Adrenal gland (tissue), 12 donors: ENCODE results near the gene TARM1. TPM values are rescaled to one million over a fixed set of nuclear protein-coding genes. Genes with fewer than 3 reads are reported as not detected.

Experiments
- DNase-seq, 7 donors: peaks; one replicate each; pipeline ENCODE4 v3.0.0-alpha.2; 2019 to 2020
- H3K27ac ChIP-seq, 5 donors: fragments of 200-600 bp; sonication (generic) in 4 of 5; 1 replicate in 3 of 5; 2 replicates in 2 of 5; pipeline versions ENCODE4 v1.5.1 to v1.8.0; 2016 to 2020; ENCODE audit warnings: mild to moderate bottlenecking in 1 of 5
- H3K27me3 ChIP-seq: fragments of 200-600 bp; 2 replicates; pipeline ENCODE4 v1.8.0; 2021
- H3K36me3 ChIP-seq, 2 donors: fragments of 200-600 bp; replicated peaks in 1 of 2; 1 replicate in 1 of 2; 2 replicates in 1 of 2; pipeline versions ENCODE4 v1.5.1 to v1.8.0; 2018 to 2022
- H3K4me1 ChIP-seq, 2 donors: fragments of 200-600 bp; replicated peaks in 1 of 2; 1 replicate in 1 of 2; 2 replicates in 1 of 2; pipeline versions ENCODE4 v1.5.1 to v1.8.0; 2018 to 2021
- H3K4me3 ChIP-seq, 4 donors: fragments of 200-600 bp; sonication (generic) in 3 of 4; one replicate each; pipeline ENCODE4 v1.5.1; 2016 to 2018
- H3K9me3 ChIP-seq, 3 donors: fragments of 200-600 bp; sonication (generic) in 1 of 3; replicated peaks in 1 of 3; 1 replicate in 2 of 3; 2 replicates in 1 of 3; pipeline versions ENCODE4 v1.5.1 to v1.8.0; 2016 to 2021
- POLR2A ChIP-seq, 2 donors: fragments of 450-650 bp; IDR thresholded peaks; one replicate each; pipeline ENCODE4 v1.6.1; 2017; ENCODE audit warnings: antibody characterized with exemption in 2 of 2, mild to moderate bottlenecking in 2 of 2, moderate library complexity in 1 of 2
- WGBS, 4 donors: extraction: QIAGEN DNeasy Blood & Tissue Kit in 2 of 4; methylation state at CpG; one replicate each; pipeline versions ENCODE4 v1.1.5 to v1.1.7; 2013 to 2017; 5-methylcytosine and 5-hydroxymethylcytosine counted together
- intact Hi-C, 2 donors: fragments of 100-400 bp; cut with DNase I; formaldehyde crosslinking; loops; one replicate each; pipeline versions ENCODE4 v1.14.1 to v1.15.0; 2022 to 2023
- polyA plus RNA-seq, 3 donors: library from polyadenylated mRNA; stranded (reverse); fragments of 200-250 nt in 2 of 3; fragments of 350-450 nt in 1 of 3; fragmentation: Illumina TruSeq in 1 of 3; extraction: RNeasy Lipid Tissue Mini Kit (QIAGEN cat#74804) in 1 of 3; gene quantifications; one replicate each; pipeline ENCODE4 v1.2.3, GENCODE V29; 2013 to 2014
- total RNA-seq, 9 donors: library from RNA; depleted of rRNA in 4 of 9; stranded (reverse); fragments of >200 nt in 4 of 9; fragments of 120-200 nt in 1 of 9; fragmentation: NEBNext Ultra II Directional in 1 of 9; extraction: Animal tissue kit (Norgen Biotek cat#: 25700) in 1 of 9; gene quantifications; one replicate each; pipeline versions ENCODE4 v1.1.0 to v1.2.4, GENCODE V29; 2013 to 2023
- TF ChIP-seq, protein P1 (sequence below), 6 experiments: fragments of 450-650 bp in 4 of 6; fragments of 200-600 bp in 2 of 6; sonication (generic) in 1 of 6; IDR thresholded peaks; 1 replicate in 5 of 6; 2 replicates in 1 of 6; pipeline versions ENCODE4 v1.5.1 to v1.8.0; 2016 to 2021; ENCODE audit warnings: antibody characterized with exemption in 6 of 6, mild to moderate bottlenecking in 2 of 6, moderate library complexity in 1 of 6
- donor health status: healthy with polysubstance abuse.
- donor health status: Bipolar disorder and iron deficiency.
- donor health status: DM: yes; HTN: yes; CAD: no.
- donor health status: DM: no; HTN: no; CAD: no.
- donor health status: DM: no; HTN: no; CAD: no.
- donor health status: DM: yes; HTN: yes; CAD: no.

TARM1 gene
- total and polyA plus RNA-seq, 12 donors, result not detected

GRCh38 chr19:54121259-54121658 is 40.1 kb upstream of the TARM1 start:
- no peaks in the 10 kb centered on the region for H3K27me3 ChIP-seq
- H3K4me1 ChIP-seq, result peaks cover 7 to 8% of the 10 kb centered on the region in 2 donors
- no peak for DNase-seq
- peaks cover 0 to 73% of the 10 kb centered on the region in 2 donors for H3K36me3 ChIP-seq
- TF ChIP-seq, protein P1, sequence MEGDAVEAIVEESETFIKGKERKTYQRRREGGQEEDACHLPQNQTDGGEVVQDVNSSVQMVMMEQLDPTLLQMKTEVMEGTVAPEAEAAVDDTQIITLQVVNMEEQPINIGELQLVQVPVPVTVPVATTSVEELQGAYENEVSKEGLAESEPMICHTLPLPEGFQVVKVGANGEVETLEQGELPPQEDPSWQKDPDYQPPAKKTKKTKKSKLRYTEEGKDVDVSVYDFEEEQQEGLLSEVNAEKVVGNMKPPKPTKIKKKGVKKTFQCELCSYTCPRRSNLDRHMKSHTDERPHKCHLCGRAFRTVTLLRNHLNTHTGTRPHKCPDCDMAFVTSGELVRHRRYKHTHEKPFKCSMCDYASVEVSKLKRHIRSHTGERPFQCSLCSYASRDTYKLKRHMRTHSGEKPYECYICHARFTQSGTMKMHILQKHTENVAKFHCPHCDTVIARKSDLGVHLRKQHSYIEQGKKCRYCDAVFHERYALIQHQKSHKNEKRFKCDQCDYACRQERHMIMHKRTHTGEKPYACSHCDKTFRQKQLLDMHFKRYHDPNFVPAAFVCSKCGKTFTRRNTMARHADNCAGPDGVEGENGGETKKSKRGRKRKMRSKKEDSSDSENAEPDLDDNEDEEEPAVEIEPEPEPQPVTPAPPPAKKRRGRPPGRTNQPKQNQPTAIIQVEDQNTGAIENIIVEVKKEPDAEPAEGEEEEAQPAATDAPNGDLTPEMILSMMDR (IDR thresholded peaks at IDR 0.05), result no peak
- TF ChIP-seq POLR2A (IDR thresholded peaks at IDR 0.05), result no peak
- 86 to 96% (median 96%) methylated on average over 10 of the region's 10 CpGs for WGBS, 4 donors
- H3K4me3 ChIP-seq, result no peak overlapping the region
- H3K9me3 ChIP-seq, result no peaks in the 10 kb centered on the region
- no peak overlapping the region for H3K27ac ChIP-seq
- intact Hi-C loops, result no loop called here

DNA sequence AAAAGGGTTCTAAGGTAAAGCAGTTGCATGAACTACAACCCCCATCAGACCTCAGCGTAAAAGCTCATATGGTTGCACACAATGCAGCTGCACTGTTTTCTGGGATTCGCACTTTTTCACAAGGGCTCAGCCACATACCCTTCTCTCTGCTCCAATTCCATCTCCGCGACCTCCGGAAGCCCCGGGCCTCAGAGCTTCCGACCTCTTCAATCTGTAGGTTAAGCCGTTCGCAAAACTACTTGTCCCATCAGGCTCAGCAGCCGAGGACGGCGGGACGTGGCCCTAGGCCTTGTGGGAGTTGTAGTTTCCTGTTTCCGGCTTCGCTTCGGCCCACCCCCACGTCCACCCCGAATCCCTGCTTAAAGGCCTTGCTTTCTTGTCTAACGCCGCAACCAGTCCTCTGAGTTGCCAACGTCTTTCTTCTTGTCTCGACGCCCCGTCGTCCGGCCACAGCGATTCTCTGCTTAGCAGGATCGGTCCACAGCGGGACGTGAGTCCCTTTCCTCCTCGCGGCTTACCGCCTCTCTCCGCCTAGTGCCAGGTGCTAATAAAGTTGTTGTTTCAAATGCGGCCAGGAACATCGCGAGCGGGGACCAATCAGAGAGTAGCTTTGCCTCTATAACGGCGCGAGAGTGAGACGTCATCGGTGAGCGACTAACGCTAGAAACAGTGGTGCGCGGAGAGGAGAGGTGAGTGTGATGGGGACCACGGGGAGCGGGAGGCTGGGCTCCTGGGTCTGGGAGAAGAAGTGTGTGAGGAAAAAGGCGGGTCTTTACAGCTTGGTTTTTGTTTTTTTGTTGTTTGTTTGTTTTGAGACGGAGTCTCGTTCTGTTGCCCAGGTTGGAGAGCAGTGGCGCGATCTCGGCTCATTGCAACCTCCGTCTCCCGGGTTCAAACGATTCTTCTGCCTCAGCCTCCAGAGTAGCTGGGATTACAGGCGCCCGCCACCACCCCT is 34.2 kb upstream of the TARM1 start, which contains the start of the genes PRPF31 and TFPT:
PRPF31 (plus strand) TSS at position 646 of the 955 bp plus-strand sequence. CDS start 2,525 bp downstream, outside the sequence.
TFPT (minus strand) TSS at position 549 of the 955 bp plus-strand sequence; CDS start at position 161, 388 bp downstream.
- intact Hi-C loops, result no loop called here
- H3K9me3 ChIP-seq, result no peaks in the 10 kb centered on the region
- peak; percentile 57 to 62 for TF ChIP-seq POLR2A (IDR thresholded peaks at IDR 0.05)
- TF ChIP-seq, protein P1 (IDR thresholded peaks at IDR 0.05), result no peak
- peak within 1 kb of the TSS; percentile 73 to 94 (median 84) for H3K27ac ChIP-seq
- WGBS, 4 donors, result 0% methylated on average over 52 to 60 of the region's 60 CpGs
- DNase-seq, result peak; percentile 95 to 99 (median 98)
- H3K36me3 ChIP-seq, result peaks cover 0 to 25% of the 10 kb centered on the region in 2 donors
- H3K4me3 ChIP-seq, result peak within 1 kb of the TSS; percentile 52 to 81 (median 72)
- no peaks in the 10 kb centered on the region for H3K27me3 ChIP-seq
- H3K4me1 ChIP-seq, result peaks cover 22 to 23% of the 10 kb centered on the region in 2 donors

DNA sequence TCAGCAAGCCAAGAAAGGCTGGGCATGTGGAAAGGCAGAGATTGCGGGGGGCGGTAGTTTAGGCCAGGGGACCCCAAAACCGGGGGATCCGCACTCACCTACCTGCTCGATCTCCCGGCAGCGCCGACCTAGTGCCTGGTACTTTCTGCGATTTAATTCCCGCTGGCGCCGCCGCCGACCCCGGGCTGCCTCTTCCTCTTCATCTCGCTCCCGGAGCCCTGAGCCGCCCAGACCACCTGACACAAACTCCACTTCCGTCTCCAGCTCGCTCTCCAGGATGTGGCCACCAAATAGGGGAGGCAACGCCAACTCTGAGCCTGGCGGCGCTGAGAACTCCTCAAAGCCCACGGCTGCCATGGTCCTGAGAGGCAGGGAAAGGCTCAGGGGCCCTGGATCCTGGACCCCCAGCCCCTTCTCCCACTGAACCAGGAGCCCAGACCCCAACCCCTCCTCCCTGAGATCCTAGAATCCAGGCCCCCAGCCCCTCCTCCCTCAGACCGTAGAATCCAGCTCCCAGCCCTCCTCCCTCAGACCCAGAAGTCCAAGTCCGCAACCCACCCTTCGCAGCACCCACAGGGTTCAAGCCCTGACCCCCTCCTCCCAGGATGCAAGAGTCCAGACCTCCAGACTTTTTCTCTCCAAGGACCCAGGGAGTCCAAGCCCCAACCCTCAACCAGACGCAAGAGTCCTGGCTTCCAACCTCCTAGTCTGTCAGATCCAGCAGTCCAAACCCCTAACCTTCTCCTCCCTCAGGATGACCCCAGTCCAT is 33.4 kb upstream of the TARM1 start:
- peak in 4 of 7 donors; percentile 47 to 54 (median 51) for DNase-seq
- intact Hi-C loops, result no loop called here
- peaks cover 22 to 23% of the 10 kb centered on the region in 2 donors for H3K4me1 ChIP-seq
- H3K9me3 ChIP-seq, result no peaks in the 10 kb centered on the region
- peaks cover 0 to 25% of the 10 kb centered on the region in 2 donors for H3K36me3 ChIP-seq
- H3K27ac ChIP-seq, result peak overlapping the region in 2 of 5 donors; percentile 85 to 94
- TF ChIP-seq POLR2A (IDR thresholded peaks at IDR 0.05), result no peak
- TF ChIP-seq, protein P1 (IDR thresholded peaks at IDR 0.05), result no peak
- no peaks in the 10 kb centered on the region for H3K27me3 ChIP-seq
- H3K4me3 ChIP-seq, result peak overlapping the region; percentile 52 to 81 (median 72)
- WGBS, 4 donors, result 15 to 19% (median 16%) methylated on average over 17 to 28 of the region's 28 CpGs

- intact Hi-C loops, result no loop called here
- H3K27me3 ChIP-seq, result no peaks in the 10 kb centered on the region
- peaks cover 0 to 51% of the 10 kb centered on the region in 2 donors for H3K36me3 ChIP-seq
- no peak overlapping the region for H3K27ac ChIP-seq
- H3K4me1 ChIP-seq, result peaks cover 7 to 9% of the 10 kb centered on the region in 2 donors
- 79 to 88% (median 82%) methylated on average over 6 of the region's 6 CpGs for WGBS, 4 donors
- no peak overlapping the region for H3K4me3 ChIP-seq
- H3K9me3 ChIP-seq, result no peaks in the 10 kb centered on the region
- TF ChIP-seq POLR2A (IDR thresholded peaks at IDR 0.05), result no peak
- peak in 2 of 7 donors; percentile 18 to 23 for DNase-seq
Measured at GRCh38 chr19:54109651-54110050, 28.5 kb upstream of the TARM1 start.
